GM18867 (cell line): ENCODE data around the gene TMEM256.

Experiments
- ATAC-seq: cut with Tn5 transposase; IDR thresholded peaks from one replicate; pipeline ENCODE4 v1.9.1; 2021; ENCODE audit warnings: mild to moderate bottlenecking, moderate library complexity; ENCODE audit not compliant: unreplicated experiment

The TMEM256 gene

DNA sequence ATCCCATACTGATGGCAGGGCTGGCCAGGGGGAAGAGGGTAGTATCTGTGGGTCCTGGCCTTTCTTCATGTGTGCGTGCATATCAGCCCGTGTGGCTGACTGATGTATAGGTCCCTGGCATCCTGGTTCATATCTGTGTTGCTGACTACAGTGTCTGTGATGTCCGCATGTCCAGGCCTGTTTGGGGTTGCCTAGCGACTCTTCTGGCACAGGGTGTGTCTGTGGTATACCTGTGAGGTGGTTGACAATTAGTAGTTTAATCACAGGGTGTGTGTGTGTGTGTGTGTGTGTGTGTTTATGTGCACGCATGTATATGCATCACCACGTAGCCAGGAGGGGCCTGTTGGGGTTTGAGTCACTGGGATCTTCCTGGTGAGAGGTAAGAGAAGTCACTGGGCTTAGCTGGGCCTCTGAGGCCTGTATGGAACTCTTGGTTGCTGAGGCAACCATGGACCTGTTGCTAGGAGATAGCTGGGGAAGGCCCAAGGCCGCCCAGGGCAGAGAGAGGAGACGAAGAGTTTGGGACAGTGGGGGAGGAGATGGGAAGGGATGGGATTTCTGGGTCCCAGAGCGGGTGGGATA lies 49.5 kb downstream of the TMEM256 start:
- no peak for ATAC-seq
